Measurements from ENCODE around the gene PLCG2.
"Not testable (repeated sequence)": the region's sequence is repeated elsewhere in the genome, so short reads cannot be mapped to it uniquely, and the experiment has no call there.

The PLCG2 gene

GRCh38 chr16:81778861-81779535 is at the start of gene PLCG2:
TSS of gene PLCG2 (plus strand) at chr16:81779291. CDS start at chr16:81785990, 6,699 bp downstream.
- peak; percentile 83 for ATAC-seq (ENCODE audit: low read depth)
- no peaks in the 10 kb centered on the region for H3K27me3 Mint-ChIP-seq
- H3K4me3 Mint-ChIP-seq: peak within 1 kb of the TSS; percentile 98
- H3K9me3 Mint-ChIP-seq: no peaks in the 10 kb centered on the region
- peaks cover 60% of the 10 kb centered on the region for H3K4me1 Mint-ChIP-seq
- peaks cover 10% of the 10 kb centered on the region for H3K36me3 Mint-ChIP-seq
- peak within 1 kb of the TSS; percentile 96 for H3K27ac Mint-ChIP-seq
- DNase-seq (ENCODE audit: low spot score in 2 of 2): peak; percentile 87 to 88

- no peak for DNase-seq (ENCODE audit: low spot score in 2 of 2)
- peak overlapping the region; percentile 78 for H3K4me3 Mint-ChIP-seq
- H3K27me3 Mint-ChIP-seq: no peaks in the 10 kb centered on the region
- no peaks in the 10 kb centered on the region for H3K36me3 Mint-ChIP-seq
- H3K4me1 Mint-ChIP-seq: peaks cover 26% of the 10 kb centered on the region
- no peak for ATAC-seq (ENCODE audit: low read depth)
- H3K27ac Mint-ChIP-seq: peak overlapping the region; percentile 88
- peaks cover 3% of the 10 kb centered on the region for H3K9me3 Mint-ChIP-seq
These were observed 49.6 kb upstream of the PLCG2 start for GRCh38 chr16:81729451-81729850.

GRCh38 chr16:81730090-81731051 is 48.7 kb upstream of the PLCG2 start:
- peak; percentile 84 for ATAC-seq (ENCODE audit: low read depth)
- H3K4me1 Mint-ChIP-seq: peaks cover 26% of the 10 kb centered on the region
- peak; percentile 38 to 71 for DNase-seq (ENCODE audit: low spot score in 2 of 2)
- H3K4me3 Mint-ChIP-seq: peak overlapping the region; percentile 88
- H3K36me3 Mint-ChIP-seq: no peaks in the 10 kb centered on the region
- H3K27me3 Mint-ChIP-seq: no peaks in the 10 kb centered on the region
- H3K27ac Mint-ChIP-seq: peak overlapping the region; percentile 88
- peaks cover 3% of the 10 kb centered on the region for H3K9me3 Mint-ChIP-seq

- Mint-ChIP-seq H3K4me3 (no peak overlapping the region), H3K9me3 (peaks cover 3% of the 10 kb centered on the region), H3K27me3 (no peaks in the 10 kb centered on the region), H3K36me3 (no peaks in the 10 kb centered on the region), H3K27ac (no peak overlapping the region), H3K4me1 (peaks cover 26% of the 10 kb centered on the region)
- ATAC-seq (ENCODE audit: low read depth) (no peak), DNase-seq (ENCODE audit: low spot score in 2 of 2) (no peak)
These were observed 47.4 kb upstream of the PLCG2 start for GRCh38 chr16:81731649-81732048.

- Mint-ChIP-seq H3K4me3 (no peak overlapping the region), H3K27me3 (no peaks in the 10 kb centered on the region), H3K27ac (no peak overlapping the region), H3K4me1 (peaks cover 26% of the 10 kb centered on the region), H3K36me3 (no peaks in the 10 kb centered on the region), H3K9me3 (peaks cover 3% of the 10 kb centered on the region)
- DNase-seq (ENCODE audit: low spot score in 2 of 2) (no peak), ATAC-seq (ENCODE audit: low read depth) (no peak)
These were observed 46.4 kb upstream of the PLCG2 start for GRCh38 chr16:81732699-81733098.

GRCh38 chr16:81733295-81733694 is 45.8 kb upstream of the PLCG2 start:
- no peak overlapping the region for H3K4me3 Mint-ChIP-seq

GRCh38 chr16:81734632-81735434 is 44.3 kb upstream of the PLCG2 start:
- Mint-ChIP-seq H3K27ac (no peak overlapping the region), H3K4me1 (peaks cover 25% of the 10 kb centered on the region), H3K36me3 (no peaks in the 10 kb centered on the region), H3K9me3 (no peaks in the 10 kb centered on the region), H3K4me3 (no peak overlapping the region), H3K27me3 (no peaks in the 10 kb centered on the region)
- ATAC-seq (ENCODE audit: low read depth) (no peak), DNase-seq (ENCODE audit: low spot score in 2 of 2) (no peak)

More at GRCh38 chr16:81733295-81733694, 45.8 kb upstream of the PLCG2 start:
- ATAC-seq (ENCODE audit: low read depth) (no peak), DNase-seq (ENCODE audit: low spot score in 2 of 2) (no peak)
- Mint-ChIP-seq H3K36me3 (no peaks in the 10 kb centered on the region), H3K27ac (no peak overlapping the region), H3K27me3 (no peaks in the 10 kb centered on the region), H3K9me3 (peaks cover 3% of the 10 kb centered on the region), H3K4me1 (peaks cover 25% of the 10 kb centered on the region)

- Mint-ChIP-seq H3K27ac (peak overlapping the region; percentile 67), H3K27me3 (no peaks in the 10 kb centered on the region), H3K9me3 (no peaks in the 10 kb centered on the region), H3K36me3 (no peaks in the 10 kb centered on the region), H3K4me3 (peak overlapping the region; percentile 83), H3K4me1 (peaks cover 30% of the 10 kb centered on the region)
- DNase-seq (ENCODE audit: low spot score in 2 of 2) (peak; percentile 86 to 89), ATAC-seq (ENCODE audit: low read depth) (peak; percentile 61)
These were observed 41.1 kb upstream of the PLCG2 start for GRCh38 chr16:81737885-81738536.

GRCh38 chr16:81738783-81739496 is 40.2 kb upstream of the PLCG2 start:
- no peaks in the 10 kb centered on the region for H3K9me3 Mint-ChIP-seq
- H3K27me3 Mint-ChIP-seq: no peaks in the 10 kb centered on the region
- ATAC-seq (ENCODE audit: low read depth) (peak; percentile 72), DNase-seq (ENCODE audit: low spot score in 2 of 2) (peak; percentile 77 to 82)
- peaks cover 29% of the 10 kb centered on the region for H3K4me1 Mint-ChIP-seq
- peak overlapping the region; percentile 78 for H3K4me3 Mint-ChIP-seq
- H3K36me3 Mint-ChIP-seq: no peaks in the 10 kb centered on the region
- H3K27ac Mint-ChIP-seq: peak overlapping the region; percentile 90

- ATAC-seq (ENCODE audit: low read depth) (no peak), DNase-seq (ENCODE audit: low spot score in 2 of 2) (no peak)
- H3K36me3 Mint-ChIP-seq: no peaks in the 10 kb centered on the region
- peak overlapping the region; percentile 90 for H3K27ac Mint-ChIP-seq
- H3K4me1 Mint-ChIP-seq: peaks cover 29% of the 10 kb centered on the region
- no peaks in the 10 kb centered on the region for H3K9me3 Mint-ChIP-seq
- H3K27me3 Mint-ChIP-seq: no peaks in the 10 kb centered on the region
- H3K4me3 Mint-ChIP-seq: peak overlapping the region; percentile 78
These were observed 39.6 kb upstream of the PLCG2 start for GRCh38 chr16:81739503-81739902.

GRCh38 chr16:81740169-81740568 is 38.9 kb upstream of the PLCG2 start:
- Mint-ChIP-seq H3K4me3 (peak overlapping the region; percentile 78), H3K36me3 (no peaks in the 10 kb centered on the region), H3K4me1 (peaks cover 29% of the 10 kb centered on the region), H3K27ac (peak overlapping the region; percentile 90), H3K9me3 (no peaks in the 10 kb centered on the region), H3K27me3 (no peaks in the 10 kb centered on the region)
- DNase-seq (ENCODE audit: low spot score in 2 of 2) (peak; percentile 44 to 45), ATAC-seq (ENCODE audit: low read depth) (peak; percentile 55)

GRCh38 chr16:81741430-81741770 is 37.7 kb upstream of the PLCG2 start:
- not testable (repeated sequence) for H3K4me3 Mint-ChIP-seq; DNase-seq (ENCODE audit: low spot score in 2 of 2); H3K9me3 Mint-ChIP-seq; H3K27ac Mint-ChIP-seq; ATAC-seq (ENCODE audit: low read depth); H3K27me3 Mint-ChIP-seq; H3K36me3 Mint-ChIP-seq
- peaks cover 37% of the 10 kb centered on the region for H3K4me1 Mint-ChIP-seq

- H3K9me3 Mint-ChIP-seq: no peaks in the 10 kb centered on the region
- H3K4me1 Mint-ChIP-seq: peaks cover 39% of the 10 kb centered on the region
- no peaks in the 10 kb centered on the region for H3K27me3 Mint-ChIP-seq
- no peak overlapping the region for H3K4me3 Mint-ChIP-seq
- H3K27ac Mint-ChIP-seq: no peak overlapping the region
- no peaks in the 10 kb centered on the region for H3K36me3 Mint-ChIP-seq
- no peak for ATAC-seq (ENCODE audit: low read depth)
- no peak for DNase-seq (ENCODE audit: low spot score in 2 of 2)
These were observed 34.7 kb upstream of the PLCG2 start for GRCh38 chr16:81744385-81744784.

Measured in memory B cell (primary cell).